Measurements from ENCODE around the gene SHH. TPM values are rescaled to one million over a fixed set of nuclear protein-coding genes. Genes with fewer than 3 reads are reported as not detected.

Gene SHH
- total and polyA plus RNA-seq, 2 experiments from 2014 or later = not detected

GRCh38 chr7:155753446-155753965 lies 58.8 kb downstream of the SHH start:
- Histone ChIP-seq H3K4me3 (no peak overlapping the region), H3F3A (replicated peaks; ENCODE audit: low read depth) (no peaks in the 10 kb centered on the region), H4K20me1 (replicated peaks; ENCODE audit: insufficient read depth) (peaks cover 39% of the 10 kb centered on the region), H3K79me2 (replicated peaks; ENCODE audit: insufficient read depth) (peaks cover 98% of the 10 kb centered on the region), H3K27ac (ENCODE audit: low read depth) (no peak overlapping the region), H3K27me3 (ENCODE audit: insufficient read depth) (no peaks in the 10 kb centered on the region), H3K9me2 (ENCODE audit: insufficient read depth) (no peaks in the 10 kb centered on the region), H3K4me2 (no peak overlapping the region), H3K4me1 (ENCODE audit: insufficient read depth) (peaks cover 15% of the 10 kb centered on the region; the same call in 1 of the 2 replicates), H2AFZ (no peak overlapping the region), H3K36me3 (ENCODE audit: insufficient read depth) (peaks cover 4% of the 10 kb centered on the region; the same call in 1 of the 2 replicates)
- ATAC-seq (no peak; the same call in 2 of the 3 replicates), DNase-seq (ENCODE audit: low spot score) (no peak)
- TF ChIP-seq NANOG (IDR thresholded peaks at IDR 0.05; ENCODE audit: borderline replicate concordance) (no peak), EZH2phosphoT487 (IDR thresholded peaks at IDR 0.05; ENCODE audit: unreplicated experiment) (no peak), ETS1 (IDR thresholded peaks at IDR 0.05) (no peak), EZH2 (IDR thresholded peaks at IDR 0.05; ENCODE audit: low read depth, unreplicated experiment) (no peak), JUNB (IDR thresholded peaks at IDR 0.05; ENCODE audit: unreplicated experiment) (no peak), ZNF114 (CRISPR knock-in tag; IDR thresholded peaks at IDR 0.05) (no peak), ZNF331 (CRISPR knock-in tag; IDR thresholded peaks at IDR 0.05; ENCODE audit: low read depth) (no peak)
- TF ChIP-seq, protein P1, sequence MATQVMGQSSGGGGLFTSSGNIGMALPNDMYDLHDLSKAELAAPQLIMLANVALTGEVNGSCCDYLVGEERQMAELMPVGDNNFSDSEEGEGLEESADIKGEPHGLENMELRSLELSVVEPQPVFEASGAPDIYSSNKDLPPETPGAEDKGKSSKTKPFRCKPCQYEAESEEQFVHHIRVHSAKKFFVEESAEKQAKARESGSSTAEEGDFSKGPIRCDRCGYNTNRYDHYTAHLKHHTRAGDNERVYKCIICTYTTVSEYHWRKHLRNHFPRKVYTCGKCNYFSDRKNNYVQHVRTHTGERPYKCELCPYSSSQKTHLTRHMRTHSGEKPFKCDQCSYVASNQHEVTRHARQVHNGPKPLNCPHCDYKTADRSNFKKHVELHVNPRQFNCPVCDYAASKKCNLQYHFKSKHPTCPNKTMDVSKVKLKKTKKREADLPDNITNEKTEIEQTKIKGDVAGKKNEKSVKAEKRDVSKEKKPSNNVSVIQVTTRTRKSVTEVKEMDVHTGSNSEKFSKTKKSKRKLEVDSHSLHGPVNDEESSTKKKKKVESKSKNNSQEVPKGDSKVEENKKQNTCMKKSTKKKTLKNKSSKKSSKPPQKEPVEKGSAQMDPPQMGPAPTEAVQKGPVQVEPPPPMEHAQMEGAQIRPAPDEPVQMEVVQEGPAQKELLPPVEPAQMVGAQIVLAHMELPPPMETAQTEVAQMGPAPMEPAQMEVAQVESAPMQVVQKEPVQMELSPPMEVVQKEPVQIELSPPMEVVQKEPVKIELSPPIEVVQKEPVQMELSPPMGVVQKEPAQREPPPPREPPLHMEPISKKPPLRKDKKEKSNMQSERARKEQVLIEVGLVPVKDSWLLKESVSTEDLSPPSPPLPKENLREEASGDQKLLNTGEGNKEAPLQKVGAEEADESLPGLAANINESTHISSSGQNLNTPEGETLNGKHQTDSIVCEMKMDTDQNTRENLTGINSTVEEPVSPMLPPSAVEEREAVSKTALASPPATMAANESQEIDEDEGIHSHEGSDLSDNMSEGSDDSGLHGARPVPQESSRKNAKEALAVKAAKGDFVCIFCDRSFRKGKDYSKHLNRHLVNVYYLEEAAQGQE (IDR thresholded peaks at IDR 0.05; ENCODE audit: unreplicated experiment) = no peak
- TF ChIP-seq, protein P2, sequence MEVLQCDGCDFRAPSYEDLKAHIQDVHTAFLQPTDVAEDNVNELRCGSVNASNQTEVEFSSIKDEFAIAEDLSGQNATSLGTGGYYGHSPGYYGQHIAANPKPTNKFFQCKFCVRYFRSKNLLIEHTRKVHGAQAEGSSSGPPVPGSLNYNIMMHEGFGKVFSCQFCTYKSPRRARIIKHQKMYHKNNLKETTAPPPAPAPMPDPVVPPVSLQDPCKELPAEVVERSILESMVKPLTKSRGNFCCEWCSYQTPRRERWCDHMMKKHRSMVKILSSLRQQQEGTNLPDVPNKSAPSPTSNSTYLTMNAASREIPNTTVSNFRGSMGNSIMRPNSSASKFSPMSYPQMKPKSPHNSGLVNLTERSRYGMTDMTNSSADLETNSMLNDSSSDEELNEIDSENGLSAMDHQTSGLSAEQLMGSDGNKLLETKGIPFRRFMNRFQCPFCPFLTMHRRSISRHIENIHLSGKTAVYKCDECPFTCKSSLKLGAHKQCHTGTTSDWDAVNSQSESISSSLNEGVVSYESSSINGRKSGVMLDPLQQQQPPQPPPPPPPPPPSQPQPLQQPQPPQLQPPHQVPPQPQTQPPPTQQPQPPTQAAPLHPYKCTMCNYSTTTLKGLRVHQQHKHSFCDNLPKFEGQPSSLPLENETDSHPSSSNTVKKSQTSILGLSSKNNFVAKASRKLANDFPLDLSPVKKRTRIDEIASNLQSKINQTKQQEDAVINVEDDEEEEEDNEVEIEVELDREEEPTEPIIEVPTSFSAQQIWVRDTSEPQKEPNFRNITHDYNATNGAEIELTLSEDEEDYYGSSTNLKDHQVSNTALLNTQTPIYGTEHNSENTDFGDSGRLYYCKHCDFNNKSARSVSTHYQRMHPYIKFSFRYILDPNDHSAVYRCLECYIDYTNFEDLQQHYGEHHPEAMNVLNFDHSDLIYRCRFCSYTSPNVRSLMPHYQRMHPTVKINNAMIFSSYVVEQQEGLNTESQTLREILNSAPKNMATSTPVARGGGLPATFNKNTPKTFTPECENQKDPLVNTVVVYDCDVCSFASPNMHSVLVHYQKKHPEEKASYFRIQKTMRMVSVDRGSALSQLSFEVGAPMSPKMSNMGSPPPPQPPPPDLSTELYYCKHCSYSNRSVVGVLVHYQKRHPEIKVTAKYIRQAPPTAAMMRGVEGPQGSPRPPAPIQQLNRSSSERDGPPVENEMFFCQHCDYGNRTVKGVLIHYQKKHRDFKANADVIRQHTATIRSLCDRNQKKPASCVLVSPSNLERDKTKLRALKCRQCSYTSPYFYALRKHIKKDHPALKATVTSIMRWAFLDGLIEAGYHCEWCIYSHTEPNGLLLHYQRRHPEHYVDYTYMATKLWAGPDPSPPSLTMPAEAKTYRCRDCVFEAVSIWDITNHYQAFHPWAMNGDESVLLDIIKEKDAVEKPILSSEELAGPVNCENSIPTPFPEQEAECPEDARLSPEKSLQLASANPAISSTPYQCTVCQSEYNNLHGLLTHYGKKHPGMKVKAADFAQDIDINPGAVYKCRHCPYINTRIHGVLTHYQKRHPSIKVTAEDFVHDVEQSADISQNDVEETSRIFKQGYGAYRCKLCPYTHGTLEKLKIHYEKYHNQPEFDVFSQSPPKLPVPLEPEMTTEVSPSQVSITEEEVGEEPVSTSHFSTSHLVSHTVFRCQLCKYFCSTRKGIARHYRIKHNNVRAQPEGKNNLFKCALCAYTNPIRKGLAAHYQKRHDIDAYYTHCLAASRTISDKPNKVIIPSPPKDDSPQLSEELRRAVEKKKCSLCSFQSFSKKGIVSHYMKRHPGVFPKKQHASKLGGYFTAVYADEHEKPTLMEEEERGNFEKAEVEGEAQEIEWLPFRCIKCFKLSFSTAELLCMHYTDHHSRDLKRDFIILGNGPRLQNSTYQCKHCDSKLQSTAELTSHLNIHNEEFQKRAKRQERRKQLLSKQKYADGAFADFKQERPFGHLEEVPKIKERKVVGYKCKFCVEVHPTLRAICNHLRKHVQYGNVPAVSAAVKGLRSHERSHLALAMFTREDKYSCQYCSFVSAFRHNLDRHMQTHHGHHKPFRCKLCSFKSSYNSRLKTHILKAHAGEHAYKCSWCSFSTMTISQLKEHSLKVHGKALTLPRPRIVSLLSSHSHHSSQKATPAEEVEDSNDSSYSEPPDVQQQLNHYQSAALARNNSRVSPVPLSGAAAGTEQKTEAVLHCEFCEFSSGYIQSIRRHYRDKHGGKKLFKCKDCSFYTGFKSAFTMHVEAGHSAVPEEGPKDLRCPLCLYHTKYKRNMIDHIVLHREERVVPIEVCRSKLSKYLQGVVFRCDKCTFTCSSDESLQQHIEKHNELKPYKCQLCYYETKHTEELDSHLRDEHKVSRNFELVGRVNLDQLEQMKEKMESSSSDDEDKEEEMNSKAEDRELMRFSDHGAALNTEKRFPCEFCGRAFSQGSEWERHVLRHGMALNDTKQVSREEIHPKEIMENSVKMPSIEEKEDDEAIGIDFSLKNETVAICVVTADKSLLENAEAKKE (CRISPR knock-in tag; IDR thresholded peaks at IDR 0.05) = no peak
- peaks cover 26% of the 10 kb centered on the region for H3K36me3 Mint-ChIP-seq (ENCODE audit: low read depth)
- H3K9me3 Mint-ChIP-seq = peaks cover 8% of the 10 kb centered on the region; the same call in 2 of the 3 replicates
- no peaks in the 10 kb centered on the region for H3K27me3 Mint-ChIP-seq (ENCODE audit: insufficient read depth, low read depth, poor library complexity)
- no peak overlapping the region for H3K27ac Mint-ChIP-seq
- no peak overlapping the region for H3K4me3 Mint-ChIP-seq
- H3K4me1 Mint-ChIP-seq = peaks cover 38% of the 10 kb centered on the region

All from GM23338 (cell line).